HepG2 (cell line): ENCODE results near the gene ANXA9. TPM values are rescaled to one million over a fixed set of nuclear protein-coding genes. Genes with fewer than 3 reads are reported as not detected.
A peak's percentile ranks its signal among the peaks of the same experiment; 100 is the strongest.

Source experiments
- ARNTL ChIP-seq: sonication (generic); formaldehyde crosslinking; IDR thresholded peaks from 2 replicates; pipeline ENCODE4 v1.4.0; 2020; ENCODE audit warnings: mild to moderate bottlenecking, missing genetic modification reagents
- ELF1 ChIP-seq: sonication (generic); formaldehyde crosslinking; IDR thresholded peaks from 2 replicates; pipeline ENCODE4 v1.4.0; 2020; ENCODE audit warnings: missing genetic modification reagents
- FOXO1 ChIP-seq: sonication (generic); formaldehyde crosslinking; IDR thresholded peaks from 2 replicates; pipeline ENCODE4 v1.4.0; 2020; ENCODE audit warnings: missing genetic modification reagents
- FOXP1 ChIP-seq, 2 experiments: fragments of 450-650 bp in 1 of 2; IDR thresholded peaks; 2 replicates each; pipeline ENCODE4 v1.6.1; 2017 to 2018; ENCODE audit warnings: antibody characterized with exemption in 1 of 2
- KDM6A ChIP-seq: IDR thresholded peaks from 2 replicates; pipeline ENCODE4 v1.6.1; 2016; ENCODE audit warnings: low read depth
- KLF11 ChIP-seq: IDR thresholded peaks from 2 replicates; pipeline ENCODE4 v1.6.1; 2016; ENCODE audit warnings: missing compliant biosample characterization
- MEF2D ChIP-seq: sonication (generic); formaldehyde crosslinking; IDR thresholded peaks from 2 replicates; pipeline ENCODE4 v1.5.1; 2020; ENCODE audit warnings: mild to moderate bottlenecking, missing genetic modification reagents
- MYNN ChIP-seq: sonication (generic); formaldehyde crosslinking; IDR thresholded peaks from 2 replicates; pipeline ENCODE4 v1.4.0; 2020; ENCODE audit warnings: mild to moderate bottlenecking, low read depth, missing genetic modification reagents
- NCOA1 ChIP-seq: sonication (generic); formaldehyde crosslinking; IDR thresholded peaks from 2 replicates; pipeline ENCODE4 v1.9.0; 2021; ENCODE audit warnings: missing genetic modification reagents
- POLR2A ChIP-seq, 2 experiments: IDR thresholded peaks; 2 replicates each; pipeline ENCODE4 v1.6.1; 2011; ENCODE audit warnings: low read depth in 2 of 2, low read length in 2 of 2, mild to moderate bottlenecking in 1 of 2, moderate library complexity in 1 of 2; ENCODE audit not compliant: insufficient read depth in 1 of 2
- RFX1 ChIP-seq: fragments of 450-650 bp; IDR thresholded peaks from 2 replicates; pipeline ENCODE4 v1.6.1; 2017
- SMARCC2 ChIP-seq: fragments of 450-650 bp; IDR thresholded peaks from 2 replicates; pipeline ENCODE4 v1.6.1; 2017; ENCODE audit warnings: antibody characterized with exemption, mild to moderate bottlenecking
- TRAFD1 ChIP-seq: sonication (generic); formaldehyde crosslinking; IDR thresholded peaks from 2 replicates; pipeline ENCODE4 v1.5.1; 2020; ENCODE audit warnings: missing genetic modification reagents, mild to moderate bottlenecking, borderline replicate concordance
- U2AF2 ChIP-seq: fragments of 200-400 bp; formaldehyde crosslinking; IDR thresholded peaks from 2 replicates; pipeline ENCODE4 v1.6.1; 2017; ENCODE audit warnings: low read depth, mild to moderate bottlenecking, low read length
- ZBTB8A ChIP-seq: sonication (generic); formaldehyde crosslinking; IDR thresholded peaks from 2 replicates; pipeline ENCODE4 v1.4.0; 2020; ENCODE audit warnings: mild to moderate bottlenecking, low read depth, missing genetic modification reagents, borderline replicate concordance
- ZFAT ChIP-seq: sonication (generic); formaldehyde crosslinking; conservative IDR thresholded peaks from 2 replicates; pipeline ENCODE4 v1.8.1; 2023; ENCODE audit warnings: missing genetic modification reagents, inconsistent platforms
- ZGPAT ChIP-seq: IDR thresholded peaks from 2 replicates; pipeline ENCODE4 v1.6.1; 2016; ENCODE audit warnings: mild to moderate bottlenecking
- ZNF407 ChIP-seq: sonication (generic); formaldehyde crosslinking; IDR thresholded peaks from one replicate; pipeline ENCODE4 v1.5.1; 2020; ENCODE audit warnings: mild to moderate bottlenecking, missing genetic modification reagents; ENCODE audit errors: not compliant biosample characterization
- ZNF484 ChIP-seq: sonication (generic); formaldehyde crosslinking; IDR thresholded peaks from 2 replicates; pipeline ENCODE4 v1.5.1; 2020; ENCODE audit warnings: mild to moderate bottlenecking, low read depth, missing genetic modification reagents, borderline replicate concordance
- ZNF644 ChIP-seq: IDR thresholded peaks from 2 replicates; pipeline ENCODE4 v1.6.1; 2016; ENCODE audit warnings: low read depth
- polyA plus RNA-seq, 8 experiments: library from polyadenylated mRNA; depleted of rRNA in 3 of 8; stranded (reverse) in 7 of 8; unstranded in 1 of 8; fragments of >200 nt; fragmentation: Illumina TruSeq in 4 of 8; extraction: Trizol in 4 of 8; gene quantifications; 2 replicates each; pipeline versions ENCODE4 v1.2.1 to v1.2.3, GENCODE V29; 2011 to 2016; ENCODE audit warnings: low read depth in 4 of 8, missing spikeins in 1 of 8, mixed read lengths in 1 of 8; ENCODE audit not compliant: insufficient read depth in 1 of 8
- total RNA-seq, 5 experiments: library from RNA; depleted of rRNA; stranded (reverse); fragments of >200 nt; fragmentation: Illumina TruSeq; extraction: Trizol; gene quantifications; 2 replicates each; pipeline ENCODE4 v1.2.3, GENCODE V29; 2016; ENCODE audit warnings: low read depth in 1 of 5

Gene ANXA9
- total and polyA plus RNA-seq, 2 of the 13 experiments (the other 11 are each of a cell fraction or from before 2014, with no cell fraction given): 13.3 to 23.9 TPM

- no peak for TF ChIP-seq ZNF407 (CRISPR knock-in tag)
- TF ChIP-seq TRAFD1 (CRISPR knock-in tag): peak; percentile 85; the same call in 1 of the 2 replicates
- no peak for TF ChIP-seq FOXP1 (IDR thresholded peaks at IDR 0.05)
- peak; percentile 51 for TF ChIP-seq FOXP1 (CRISPR knock-in tag; IDR thresholded peaks at IDR 0.05)
- TF ChIP-seq U2AF2: no peak
- TF ChIP-seq FOXO1 (CRISPR knock-in tag): peak; percentile 53; the same call in 1 of the 2 replicates
- peak; percentile 60; the same call in 1 of the 2 replicates for TF ChIP-seq ZGPAT (CRISPR knock-in tag)
- TF ChIP-seq RFX1: no peak
- TF ChIP-seq KDM6A (CRISPR knock-in tag): peak; percentile 96
- TF ChIP-seq KLF11 (CRISPR knock-in tag): no peak
- no peak for TF ChIP-seq ZNF484 (CRISPR knock-in tag)
- no peak for TF ChIP-seq ZBTB8A (CRISPR knock-in tag)
- TF ChIP-seq ARNTL (CRISPR knock-in tag): peak; percentile 92
- TF ChIP-seq ELF1 (CRISPR knock-in tag): no peak
- no peak for TF ChIP-seq ZNF644
- no peak for TF ChIP-seq NCOA1 (CRISPR knock-in tag)
- no peak for TF ChIP-seq ZFAT
- no peak for TF ChIP-seq SMARCC2
- TF ChIP-seq MYNN (CRISPR knock-in tag): no peak
- TF ChIP-seq MEF2D: peak; percentile 68; the same call in 1 of the 2 replicates
- peak in 1 of 2 experiments; percentile 58; a peak in 2 of 4 replicates for TF ChIP-seq POLR2A (IDR thresholded peaks at IDR 0.05; ENCODE audit: insufficient read depth in 1 of 2, low read depth in 2 of 2, low read length in 2 of 2)
These were observed 11.1 kb upstream of the ANXA9 start (continued) for GRCh38 chr1:150970808-150971582.
